ENCODE results near the gene PECR. TPM values are rescaled to one million over a fixed set of nuclear protein-coding genes. Genes with fewer than 3 reads are reported as not detected.

Gene PECR
- total RNA-seq, 1 donor: 10.1 TPM

GRCh38 chr2:216119986-216120385, 38.4 kb upstream of the PECR start:
- peaks cover 16% of the 10 kb centered on the region for H3K4me1 ChIP-seq (ENCODE audit: insufficient read depth, low read length)
- H3K9me3 ChIP-seq (ENCODE audit: low read depth, low read length): no peaks in the 10 kb centered on the region
- no peaks in the 10 kb centered on the region for H3K27me3 ChIP-seq (ENCODE audit: insufficient read depth, low read length)
- DNase-seq (ENCODE audit: insufficient read length, low spot score, missing footprints): no peak
- no peak overlapping the region for H3K27ac ChIP-seq (ENCODE audit: low read depth, low read length)
- no peaks in the 10 kb centered on the region for H4K20me1 ChIP-seq (ENCODE audit: insufficient read depth, low read length)
- no peak overlapping the region for H3K4me3 ChIP-seq (ENCODE audit: insufficient read depth, low read length)
- no peak overlapping the region for H3K4me2 ChIP-seq (ENCODE audit: insufficient read depth, low read length)
- TF ChIP-seq, protein P1, sequence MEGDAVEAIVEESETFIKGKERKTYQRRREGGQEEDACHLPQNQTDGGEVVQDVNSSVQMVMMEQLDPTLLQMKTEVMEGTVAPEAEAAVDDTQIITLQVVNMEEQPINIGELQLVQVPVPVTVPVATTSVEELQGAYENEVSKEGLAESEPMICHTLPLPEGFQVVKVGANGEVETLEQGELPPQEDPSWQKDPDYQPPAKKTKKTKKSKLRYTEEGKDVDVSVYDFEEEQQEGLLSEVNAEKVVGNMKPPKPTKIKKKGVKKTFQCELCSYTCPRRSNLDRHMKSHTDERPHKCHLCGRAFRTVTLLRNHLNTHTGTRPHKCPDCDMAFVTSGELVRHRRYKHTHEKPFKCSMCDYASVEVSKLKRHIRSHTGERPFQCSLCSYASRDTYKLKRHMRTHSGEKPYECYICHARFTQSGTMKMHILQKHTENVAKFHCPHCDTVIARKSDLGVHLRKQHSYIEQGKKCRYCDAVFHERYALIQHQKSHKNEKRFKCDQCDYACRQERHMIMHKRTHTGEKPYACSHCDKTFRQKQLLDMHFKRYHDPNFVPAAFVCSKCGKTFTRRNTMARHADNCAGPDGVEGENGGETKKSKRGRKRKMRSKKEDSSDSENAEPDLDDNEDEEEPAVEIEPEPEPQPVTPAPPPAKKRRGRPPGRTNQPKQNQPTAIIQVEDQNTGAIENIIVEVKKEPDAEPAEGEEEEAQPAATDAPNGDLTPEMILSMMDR (IDR thresholded peaks at IDR 0.05; ENCODE audit: extremely low read depth, low read depth, low read length): no peak
- peaks cover 78% of the 10 kb centered on the region for H3K79me2 ChIP-seq (ENCODE audit: insufficient read depth, low read length)
- H2AFZ ChIP-seq (ENCODE audit: low read length): no peak overlapping the region
- H3K36me3 ChIP-seq (ENCODE audit: insufficient read depth, low read length): peaks cover 90% of the 10 kb centered on the region

GRCh38 chr2:216119146-216119545, 37.5 kb upstream of the PECR start:
- DNase-seq (ENCODE audit: insufficient read length, low spot score, missing footprints): no peak
- Histone ChIP-seq H3K4me2 (ENCODE audit: insufficient read depth, low read length) (no peak overlapping the region), H3K27ac (ENCODE audit: low read depth, low read length) (no peak overlapping the region), H4K20me1 (ENCODE audit: insufficient read depth, low read length) (no peaks in the 10 kb centered on the region), H3K4me1 (ENCODE audit: insufficient read depth, low read length) (peaks cover 16% of the 10 kb centered on the region), H3K36me3 (ENCODE audit: insufficient read depth, low read length) (peaks cover 86% of the 10 kb centered on the region), H3K4me3 (ENCODE audit: insufficient read depth, low read length) (no peak overlapping the region), H3K9me3 (ENCODE audit: low read depth, low read length) (no peaks in the 10 kb centered on the region), H3K27me3 (ENCODE audit: insufficient read depth, low read length) (no peaks in the 10 kb centered on the region), H2AFZ (ENCODE audit: low read length) (no peak overlapping the region), H3K79me2 (ENCODE audit: insufficient read depth, low read length) (peaks cover 74% of the 10 kb centered on the region)
- TF ChIP-seq, protein P1 (IDR thresholded peaks at IDR 0.05; ENCODE audit: extremely low read depth, low read depth, low read length): no peak

GRCh38 chr2:216118474-216118873, 36.9 kb upstream of the PECR start:
- Histone ChIP-seq H3K4me3 (ENCODE audit: insufficient read depth, low read length) (no peak overlapping the region), H2AFZ (ENCODE audit: low read length) (no peak overlapping the region), H3K79me2 (ENCODE audit: insufficient read depth, low read length) (peaks cover 74% of the 10 kb centered on the region), H3K36me3 (ENCODE audit: insufficient read depth, low read length) (peaks cover 88% of the 10 kb centered on the region), H3K27ac (ENCODE audit: low read depth, low read length) (no peak overlapping the region), H3K9me3 (ENCODE audit: low read depth, low read length) (no peaks in the 10 kb centered on the region), H3K4me1 (ENCODE audit: insufficient read depth, low read length) (peaks cover 16% of the 10 kb centered on the region), H3K4me2 (ENCODE audit: insufficient read depth, low read length) (no peak overlapping the region), H3K27me3 (ENCODE audit: insufficient read depth, low read length) (no peaks in the 10 kb centered on the region), H4K20me1 (ENCODE audit: insufficient read depth, low read length) (peaks cover under 1% of the 10 kb centered on the region)
- no peak for DNase-seq (ENCODE audit: insufficient read length, low spot score, missing footprints)
- TF ChIP-seq, protein P1 (IDR thresholded peaks at IDR 0.05; ENCODE audit: extremely low read depth, low read depth, low read length): no peak

- Histone ChIP-seq H3K9me3 (ENCODE audit: low read depth, low read length) (no peaks in the 10 kb centered on the region), H3K4me3 (ENCODE audit: insufficient read depth, low read length) (no peak overlapping the region), H2AFZ (ENCODE audit: low read length) (no peak overlapping the region), H3K4me2 (ENCODE audit: insufficient read depth, low read length) (no peak overlapping the region), H3K79me2 (ENCODE audit: insufficient read depth, low read length) (peaks cover 79% of the 10 kb centered on the region), H3K4me1 (ENCODE audit: insufficient read depth, low read length) (peaks cover 16% of the 10 kb centered on the region), H3K27me3 (ENCODE audit: insufficient read depth, low read length) (no peaks in the 10 kb centered on the region), H3K36me3 (ENCODE audit: insufficient read depth, low read length) (peaks cover 88% of the 10 kb centered on the region), H3K27ac (ENCODE audit: low read depth, low read length) (no peak overlapping the region), H4K20me1 (ENCODE audit: insufficient read depth, low read length) (peaks cover 6% of the 10 kb centered on the region)
- DNase-seq (ENCODE audit: insufficient read length, low spot score, missing footprints): no peak
- TF ChIP-seq, protein P1 (IDR thresholded peaks at IDR 0.05; ENCODE audit: extremely low read depth, low read depth, low read length): no peak
Measured at GRCh38 chr2:216117561-216118340, 36.1 kb upstream of the PECR start.
